Trophoblast cell (in vitro differentiated cells and primary cell): ENCODE results near the gene TMEM121B.

Experiments
- DNase-seq, 2 donors: peaks; one replicate each; pipeline ENCODE4 v3.0.0-alpha.2; 2016
- H2AFZ ChIP-seq: 2 replicates; pipeline ENCODE4 v1.6.1; 2013; ENCODE audit warnings: low read length, moderate library complexity, mild to moderate bottlenecking; ENCODE audit not compliant: insufficient read depth, poor library complexity
- H2AK5ac ChIP-seq: 2 replicates; pipeline ENCODE4 v1.6.1; 2013; ENCODE audit warnings: mild to moderate bottlenecking, low read length
- H2BK120ac ChIP-seq: 2 replicates; pipeline ENCODE4 v1.6.1; 2013; ENCODE audit warnings: low read length, mild to moderate bottlenecking, moderate library complexity; ENCODE audit not compliant: insufficient read depth, poor library complexity
- H2BK12ac ChIP-seq: 2 replicates; pipeline ENCODE4 v1.6.1; 2013; ENCODE audit warnings: mild to moderate bottlenecking, low read length, moderate library complexity
- H2BK5ac ChIP-seq: 2 replicates; pipeline ENCODE4 v1.6.1; 2013; ENCODE audit warnings: low read length, low read depth, moderate library complexity, mild to moderate bottlenecking; ENCODE audit not compliant: poor library complexity
- H3K14ac ChIP-seq: 2 replicates; pipeline ENCODE4 v1.6.1; 2013; ENCODE audit warnings: mild to moderate bottlenecking, low read length
- H3K18ac ChIP-seq: 2 replicates; pipeline ENCODE4 v1.6.1; 2013; ENCODE audit warnings: mild to moderate bottlenecking, low read length
- H3K23ac ChIP-seq: 2 replicates; pipeline ENCODE4 v1.6.1; 2013; ENCODE audit warnings: low read length
- H3K27ac ChIP-seq: 2 replicates; pipeline ENCODE4 v1.5.1; 2013; ENCODE audit warnings: low read depth, mild to moderate bottlenecking, inconsistent platforms, low read length, moderate library complexity
- H3K27me3 ChIP-seq: 2 replicates; pipeline ENCODE4 v1.6.1; 2013; ENCODE audit warnings: inconsistent platforms, mild to moderate bottlenecking, low read length, moderate library complexity; ENCODE audit not compliant: insufficient read depth
- H3K36me3 ChIP-seq, 2 experiments: 1 replicate in 1 of 2; 2 replicates in 1 of 2; pipeline ENCODE4 v1.6.1; 2013; ENCODE audit warnings: low read length in 2 of 2, mild to moderate bottlenecking in 2 of 2, moderate library complexity in 1 of 2; ENCODE audit not compliant: insufficient read depth in 2 of 2, control insufficient read depth in 1 of 2
- H3K4ac ChIP-seq: 2 replicates; pipeline ENCODE4 v1.6.1; 2013; ENCODE audit warnings: low read depth, mild to moderate bottlenecking, low read length, moderate library complexity
- H3K4me1 ChIP-seq, 2 experiments: 1 replicate in 1 of 2; 2 replicates in 1 of 2; pipeline ENCODE4 v1.6.1; 2013; ENCODE audit warnings: low read length in 2 of 2, mild to moderate bottlenecking in 2 of 2, moderate library complexity in 1 of 2; ENCODE audit not compliant: insufficient read depth in 2 of 2, control insufficient read depth in 1 of 2
- H3K4me2 ChIP-seq: 2 replicates; pipeline ENCODE4 v1.6.1; 2013; ENCODE audit warnings: inconsistent platforms, mild to moderate bottlenecking, low read length, moderate library complexity
- H3K4me3 ChIP-seq: 2 replicates; pipeline ENCODE4 v1.5.1; 2013; ENCODE audit warnings: mild to moderate bottlenecking, low read depth, low read length, inconsistent platforms
- H3K79me1 ChIP-seq: one replicate; pipeline ENCODE4 v1.6.1; 2013; ENCODE audit warnings: low read length
- H3K79me2 ChIP-seq: 2 replicates; pipeline ENCODE4 v1.6.1; 2013; ENCODE audit warnings: low read length, mild to moderate bottlenecking; ENCODE audit not compliant: control insufficient read depth, insufficient read depth, poor library complexity
- H3K9ac ChIP-seq: 2 replicates; pipeline ENCODE4 v1.6.1; 2013; ENCODE audit warnings: mild to moderate bottlenecking, low read length
- H3K9me3 ChIP-seq: 2 replicates; pipeline ENCODE4 v1.6.1; 2013; ENCODE audit warnings: low read depth, mild to moderate bottlenecking, control low read depth, inconsistent platforms, low read length; ENCODE audit not compliant: insufficient read depth
- H4K12ac ChIP-seq: 2 replicates; pipeline ENCODE4 v1.6.1; 2013; ENCODE audit warnings: low read depth, mild to moderate bottlenecking, low read length, moderate library complexity
- H4K8ac ChIP-seq: 2 replicates; pipeline ENCODE4 v1.6.1; 2013; ENCODE audit warnings: low read depth, mild to moderate bottlenecking, low read length, moderate library complexity
- H4K91ac ChIP-seq: one replicate; pipeline ENCODE4 v1.6.1; 2013; ENCODE audit warnings: low read depth, mild to moderate bottlenecking, low read length, moderate library complexity
- WGBS: extraction: QIAGEN DNeasy Blood & Tissue Kit; methylation state at CpG from one replicate; pipeline ENCODE4 v1.1.7; 2013; ENCODE audit warnings: missing lambda C conversion rate; ENCODE audit not compliant: insufficient read length, insufficient coverage; ENCODE audit errors: extremely low coverage; 5-methylcytosine and 5-hydroxymethylcytosine counted together

Gene TMEM121B

DNA sequence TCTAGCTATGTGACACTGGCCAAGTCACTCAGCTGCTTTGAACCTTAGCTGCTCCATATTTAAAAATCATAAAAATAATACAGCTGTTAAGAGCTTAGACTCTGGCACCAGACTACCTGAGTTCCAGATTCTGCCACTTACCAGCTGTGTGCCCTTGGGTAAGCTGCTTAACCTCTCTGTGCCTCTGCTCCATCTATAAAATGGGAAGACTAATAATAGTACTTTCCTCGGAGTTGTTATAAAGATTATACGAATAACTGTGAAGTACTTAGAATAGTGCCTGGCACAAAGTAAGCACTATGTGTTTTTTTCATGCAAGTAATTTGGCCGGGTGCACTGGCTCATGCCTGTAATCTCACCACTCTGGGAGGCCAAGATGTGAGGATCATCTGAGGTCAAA, 36.6 kb upstream of the TMEM121B start:
- no peak for DNase-seq
- Histone ChIP-seq H3K79me1 (peaks cover 11% of the 10 kb centered on the region), H3K27me3 (no peaks in the 10 kb centered on the region)

DNA sequence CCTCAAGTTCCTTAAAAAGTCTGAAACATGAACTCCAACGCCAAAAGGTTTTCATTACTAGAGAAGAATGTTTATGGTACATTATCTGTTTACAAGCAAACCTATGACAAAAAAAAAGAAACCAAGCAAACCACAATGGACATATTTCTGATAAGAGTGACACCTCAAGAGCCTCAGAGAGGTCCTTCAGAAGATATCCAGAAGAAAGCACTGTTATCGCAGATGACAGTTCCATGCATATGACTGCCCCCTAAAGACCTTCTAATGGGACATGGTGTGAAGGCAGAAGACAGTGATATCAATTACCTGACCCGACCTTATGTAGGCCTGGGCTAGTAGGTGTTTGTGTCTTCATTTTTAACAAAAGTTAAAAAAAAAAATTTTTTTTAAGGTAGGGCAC, 34.8 kb upstream of the TMEM121B start:
- Histone ChIP-seq H3K79me2 (peaks cover 9% of the 10 kb centered on the region), H2AK5ac (no peak overlapping the region), H4K8ac (no peak overlapping the region), H2BK12ac (no peak overlapping the region), H3K9ac (no peak overlapping the region), H3K27me3 (no peaks in the 10 kb centered on the region), H4K12ac (no peak overlapping the region), H3K14ac (no peak overlapping the region), H3K4ac (no peak overlapping the region), H3K9me3 (no peaks in the 10 kb centered on the region), H3K18ac (no peak overlapping the region), H3K4me2 (no peak overlapping the region), H3K36me3 (no peaks in the 10 kb centered on the region), H3K27ac (no peak overlapping the region), H3K79me1 (peaks cover 11% of the 10 kb centered on the region), H4K91ac (no peak overlapping the region), H2BK5ac (no peak overlapping the region), H2AFZ (no peak overlapping the region), H2BK120ac (no peak overlapping the region), H3K4me1 (peaks cover 6% of the 10 kb centered on the region in 2 experiments), H3K23ac (no peak overlapping the region), H3K4me3 (no peak overlapping the region)
- DNase-seq = no peak
- WGBS = no CpG with 5 or more reads among the region's 3 CpGs

More for the DNA sequence above, 36.6 kb upstream of the TMEM121B start:
- peaks cover 6% of the 10 kb centered on the region in 2 experiments for H3K4me1 ChIP-seq
- H4K12ac ChIP-seq = no peak overlapping the region
- peaks cover 9% of the 10 kb centered on the region for H3K79me2 ChIP-seq
- no peak overlapping the region for H2AK5ac ChIP-seq
- H3K9ac ChIP-seq = no peak overlapping the region
- no peak overlapping the region for H3K14ac ChIP-seq
- H2AFZ ChIP-seq = no peak overlapping the region
- no peak overlapping the region for H3K18ac ChIP-seq
- H4K8ac ChIP-seq = no peak overlapping the region
- H3K27ac ChIP-seq = no peak overlapping the region
- H2BK5ac ChIP-seq = no peak overlapping the region
- H3K4ac ChIP-seq = no peak overlapping the region
- H4K91ac ChIP-seq = no peak overlapping the region
- no peak overlapping the region for H3K23ac ChIP-seq
- WGBS = no CpG with 5 or more reads among the region's 3 CpGs
- H2BK12ac ChIP-seq = no peak overlapping the region
- H3K9me3 ChIP-seq = no peaks in the 10 kb centered on the region
- no peak overlapping the region for H2BK120ac ChIP-seq
- H3K36me3 ChIP-seq = no peaks in the 10 kb centered on the region
- no peak overlapping the region for H3K4me3 ChIP-seq
- H3K4me2 ChIP-seq = no peak overlapping the region

DNA sequence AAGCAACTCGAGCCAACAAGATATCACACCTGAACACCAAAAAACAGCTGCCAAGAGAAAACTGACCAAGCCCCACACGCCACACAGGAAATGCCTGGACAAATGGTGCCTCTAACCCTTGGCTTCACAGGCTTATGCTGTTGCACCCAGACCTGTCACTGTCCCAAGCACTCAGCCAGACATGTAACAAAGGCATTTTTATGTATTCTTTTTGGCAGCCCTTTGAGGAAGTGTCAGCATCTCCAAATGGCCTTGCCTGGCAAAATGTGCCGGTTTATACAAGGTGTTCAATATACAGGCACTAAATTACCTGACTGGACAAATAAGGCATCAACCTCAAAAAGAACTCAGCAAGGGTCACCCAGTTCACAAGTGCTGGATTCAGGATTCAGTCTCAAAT, 31.8 kb upstream of the TMEM121B start:
- Histone ChIP-seq H4K91ac (no peak overlapping the region), H3K9ac (no peak overlapping the region), H3K79me2 (no peaks in the 10 kb centered on the region), H2AFZ (no peak overlapping the region), H3K4me1 (peaks cover 0 to 4% of the 10 kb centered on the region in 2 experiments), H2BK120ac (no peak overlapping the region), H3K27ac (no peak overlapping the region), H3K9me3 (no peaks in the 10 kb centered on the region), H4K8ac (no peak overlapping the region), H3K14ac (no peak overlapping the region), H3K27me3 (no peaks in the 10 kb centered on the region), H2AK5ac (no peak overlapping the region), H4K12ac (no peak overlapping the region), H3K4me2 (no peak overlapping the region), H3K18ac (no peak overlapping the region), H3K36me3 (no peaks in the 10 kb centered on the region), H3K4me3 (no peak overlapping the region), H3K79me1 (no peaks in the 10 kb centered on the region), H2BK12ac (no peak overlapping the region), H3K23ac (no peak overlapping the region), H2BK5ac (no peak overlapping the region), H3K4ac (no peak overlapping the region)
- no peak for DNase-seq
- no CpG with 5 or more reads among the region's 3 CpGs for WGBS

DNA sequence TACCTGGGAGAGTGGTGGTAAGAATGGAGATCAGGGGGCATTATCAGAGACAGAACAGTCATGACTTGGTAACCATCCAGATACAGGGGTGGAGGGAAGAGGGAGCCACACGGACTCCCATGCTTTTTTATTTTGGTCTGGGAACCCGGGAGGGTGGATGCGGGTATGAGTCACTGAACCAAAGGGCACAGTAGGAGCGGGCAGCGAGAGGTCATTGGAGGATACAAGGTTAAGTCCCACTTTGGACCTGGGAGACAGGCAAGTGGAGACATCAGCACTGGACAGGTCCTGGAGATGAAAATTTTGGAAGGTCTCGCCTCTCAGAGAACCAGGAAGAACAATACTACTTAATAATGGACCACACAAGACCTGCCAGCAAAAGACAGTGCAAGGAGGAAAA, 31.2 kb upstream of the TMEM121B start:
- H3K23ac ChIP-seq = no peak overlapping the region
- no peak overlapping the region for H4K91ac ChIP-seq
- H3K14ac ChIP-seq = no peak overlapping the region
- H4K12ac ChIP-seq = no peak overlapping the region
- H3K4ac ChIP-seq = no peak overlapping the region
- H2BK5ac ChIP-seq = no peak overlapping the region
- no CpG with 5 or more reads among the region's 6 CpGs for WGBS
- H3K36me3 ChIP-seq = peaks cover 0 to 4% of the 10 kb centered on the region in 2 experiments
- no peak overlapping the region for H3K18ac ChIP-seq
- no peak overlapping the region for H3K9ac ChIP-seq
- H2BK12ac ChIP-seq = no peak overlapping the region
- peaks cover 3% of the 10 kb centered on the region for H3K9me3 ChIP-seq
- no peak overlapping the region for H3K27ac ChIP-seq
- no peak overlapping the region for H2BK120ac ChIP-seq
- H3K4me2 ChIP-seq = no peak overlapping the region
- DNase-seq = no peak
- no peaks in the 10 kb centered on the region for H3K79me2 ChIP-seq
- no peak overlapping the region for H2AFZ ChIP-seq
- H3K79me1 ChIP-seq = no peaks in the 10 kb centered on the region
- no peak overlapping the region for H3K4me3 ChIP-seq
- no peaks in the 10 kb centered on the region for H3K27me3 ChIP-seq
- no peak overlapping the region for H4K8ac ChIP-seq
- H3K4me1 ChIP-seq = peaks cover 0 to 4% of the 10 kb centered on the region in 2 experiments
- H2AK5ac ChIP-seq = no peak overlapping the region
